HepG2 (cell line): ENCODE data around the gene PDE3A. TPM values are rescaled to one million over a fixed set of nuclear protein-coding genes. Genes with fewer than 3 reads are reported as not detected.

Source experiments
- AGO1 ChIP-seq: fragments of 200-400 bp; formaldehyde crosslinking; IDR thresholded peaks from 2 replicates; pipeline ENCODE4 v1.6.1; 2017; ENCODE audit warnings: mild to moderate bottlenecking, low read depth, low read length, moderate library complexity; ENCODE audit not compliant: poor library complexity, severe bottlenecking
- GATAD2A ChIP-seq: IDR thresholded peaks from 2 replicates; pipeline ENCODE4 v1.6.1; 2016
- HNF4G ChIP-seq, 2 experiments: sonication (generic) in 1 of 2; formaldehyde crosslinking in 1 of 2; IDR thresholded peaks; 2 replicates each; pipeline versions ENCODE4 v1.4.0 to v1.6.1; 2011 to 2020; ENCODE audit warnings: borderline replicate concordance in 2 of 2, low read depth in 2 of 2, mild to moderate bottlenecking in 2 of 2, low read length in 1 of 2, missing genetic modification reagents in 1 of 2, moderate library complexity in 1 of 2
- KAT2B ChIP-seq: fragments of 150-350 bp; IDR thresholded peaks from 2 replicates; pipeline ENCODE4 v1.6.1; 2014; ENCODE audit warnings: low read depth, low read length, borderline replicate concordance
- KLF9 ChIP-seq: IDR thresholded peaks from 2 replicates; pipeline ENCODE4 v1.6.1; 2016; ENCODE audit warnings: low read depth
- MBNL3 ChIP-seq: fragments of 250-450 bp; sonication (Bioruptor Pico); conservative IDR thresholded peaks from 2 replicates; pipeline ENCODE4 v1.8.0; 2022; ENCODE audit warnings: mild to moderate bottlenecking, inconsistent platforms
- MTA3 ChIP-seq: sonication (generic); formaldehyde crosslinking; IDR thresholded peaks from 2 replicates; pipeline ENCODE4 v1.4.0; 2020; ENCODE audit warnings: missing genetic modification reagents
- MXD4 ChIP-seq: IDR thresholded peaks from 2 replicates; pipeline ENCODE4 v1.6.1; 2016; ENCODE audit warnings: mild to moderate bottlenecking, missing biosample characterization, missing genetic modification reagents
- NFYC ChIP-seq: IDR thresholded peaks from 2 replicates; pipeline ENCODE4 v1.6.1; 2016; ENCODE audit warnings: missing genetic modification reagents, missing compliant biosample characterization
- REL ChIP-seq: sonication (generic); formaldehyde crosslinking; conservative IDR thresholded peaks from 2 replicates; pipeline ENCODE4 v1.8.0; 2022; ENCODE audit warnings: mild to moderate bottlenecking, missing genetic modification reagents, moderate library complexity
- ZKSCAN1 ChIP-seq: fragments of 150-350 bp; IDR thresholded peaks from 2 replicates; pipeline ENCODE4 v1.6.1; 2014; ENCODE audit warnings: low read length
- ZNF10 ChIP-seq: sonication (generic); formaldehyde crosslinking; IDR thresholded peaks from 2 replicates; pipeline ENCODE4 v1.4.0; 2020; ENCODE audit warnings: mild to moderate bottlenecking, low read depth, missing genetic modification reagents, borderline replicate concordance
- ZNF101 ChIP-seq: sonication (generic); formaldehyde crosslinking; IDR thresholded peaks from 2 replicates; pipeline ENCODE4 v1.4.0; 2020; ENCODE audit warnings: mild to moderate bottlenecking, low read depth, missing genetic modification reagents, borderline replicate concordance
- ZNF138 ChIP-seq: sonication (generic); formaldehyde crosslinking; IDR thresholded peaks from 2 replicates; pipeline ENCODE4 v1.5.0; 2020; ENCODE audit warnings: mild to moderate bottlenecking, low read depth, missing genetic modification reagents
- ZNF329 ChIP-seq: sonication (generic); formaldehyde crosslinking; IDR thresholded peaks from 2 replicates; pipeline ENCODE4 v1.9.0; 2021; ENCODE audit warnings: low read depth, mild to moderate bottlenecking, missing genetic modification reagents
- ZNF891 ChIP-seq: sonication (generic); formaldehyde crosslinking; IDR thresholded peaks from 2 replicates; pipeline ENCODE4 v1.5.0; 2020; ENCODE audit warnings: mild to moderate bottlenecking, missing genetic modification reagents
- polyA plus RNA-seq, 8 experiments: library from polyadenylated mRNA; depleted of rRNA in 3 of 8; stranded (reverse) in 7 of 8; unstranded in 1 of 8; fragments of >200 nt; fragmentation: Illumina TruSeq in 4 of 8; extraction: Trizol in 4 of 8; gene quantifications; 2 replicates each; pipeline versions ENCODE4 v1.2.1 to v1.2.3, GENCODE V29; 2011 to 2016; ENCODE audit warnings: low read depth in 4 of 8, missing spikeins in 1 of 8, mixed read lengths in 1 of 8; ENCODE audit not compliant: insufficient read depth in 1 of 8
- total RNA-seq, 5 experiments: library from RNA; depleted of rRNA; stranded (reverse); fragments of >200 nt; fragmentation: Illumina TruSeq; extraction: Trizol; gene quantifications; 2 replicates each; pipeline ENCODE4 v1.2.3, GENCODE V29; 2016; ENCODE audit warnings: low read depth in 1 of 5
- TF ChIP-seq, protein P1 (sequence below): IDR thresholded peaks from 2 replicates; pipeline ENCODE4 v1.6.1; 2018; ENCODE audit warnings: missing genetic modification reagents, mild to moderate bottlenecking, missing compliant biosample characterization
- TF ChIP-seq, protein P2 (sequence below): sonication (generic); formaldehyde crosslinking; IDR thresholded peaks from 2 replicates; pipeline ENCODE4 v1.4.0; 2020; ENCODE audit warnings: missing genetic modification reagents
- TF ChIP-seq, protein P3 (sequence below): sonication (generic); formaldehyde crosslinking; IDR thresholded peaks from 2 replicates; pipeline ENCODE4 v1.4.0; 2020; ENCODE audit warnings: low read depth, missing genetic modification reagents
- TF ChIP-seq, protein P4 (sequence below): sonication (generic); formaldehyde crosslinking; IDR thresholded peaks from 2 replicates; pipeline ENCODE4 v1.8.1; 2023; ENCODE audit warnings: mild to moderate bottlenecking, moderate library complexity, missing genetic modification reagents
- TF ChIP-seq, protein P5 (sequence below): sonication (generic); formaldehyde crosslinking; IDR thresholded peaks from 2 replicates; pipeline ENCODE4 v1.8.0; 2022; ENCODE audit warnings: missing genetic modification reagents, mild to moderate bottlenecking, borderline replicate concordance

PDE3A gene
- total and polyA plus RNA-seq, 2 of the 13 experiments (the other 11 are each of a cell fraction or from before 2014, with no cell fraction given), result 0.77 to 1.5 TPM

DNA sequence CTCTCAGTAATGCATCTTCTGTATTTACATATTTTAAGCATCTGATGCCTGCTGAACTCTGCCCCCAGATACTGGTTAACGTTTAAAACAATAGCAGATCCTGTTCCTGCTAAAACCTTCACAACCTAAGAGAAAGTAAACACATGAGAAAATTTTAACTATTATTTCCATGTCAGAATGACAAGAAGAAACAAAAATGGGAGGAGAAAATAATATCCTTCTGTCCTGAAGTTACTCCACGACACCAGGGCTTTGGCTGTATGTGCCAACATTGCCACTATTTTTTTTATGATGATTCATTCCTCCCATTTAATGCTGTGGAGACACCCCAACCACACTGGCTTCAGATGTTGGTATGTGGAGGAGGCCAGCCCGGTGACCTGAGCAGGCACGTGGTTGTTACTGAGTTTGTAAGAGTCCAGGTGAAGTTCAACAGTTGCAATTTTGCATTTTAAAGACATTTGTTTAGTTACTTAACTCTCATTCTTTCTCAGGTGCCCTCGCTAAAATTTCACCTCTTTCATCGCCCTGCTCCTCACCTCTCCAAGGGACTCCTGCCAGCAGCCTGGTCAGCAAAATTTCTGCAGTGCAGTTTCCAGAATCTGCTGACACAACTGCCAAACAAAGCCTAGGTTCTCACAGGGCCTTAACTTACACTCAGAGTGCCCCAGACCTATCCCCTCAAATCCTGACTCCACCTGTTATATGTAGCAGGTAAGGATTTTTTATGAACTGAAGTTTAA, 261.2 kb downstream of the PDE3A start (continued):
- no peak for TF ChIP-seq ZNF138 (CRISPR knock-in tag)
- no peak; the same call in 1 of the 2 replicates for TF ChIP-seq HNF4G (IDR thresholded peaks at IDR 0.05; ENCODE audit: borderline replicate concordance, low read depth, low read length)
- no peak for TF ChIP-seq HNF4G (CRISPR knock-in tag; IDR thresholded peaks at IDR 0.05; ENCODE audit: borderline replicate concordance, low read depth)
- peak; percentile 36; the same call in 1 of the 2 replicates for TF ChIP-seq MXD4 (CRISPR knock-in tag)
- TF ChIP-seq, protein P1, sequence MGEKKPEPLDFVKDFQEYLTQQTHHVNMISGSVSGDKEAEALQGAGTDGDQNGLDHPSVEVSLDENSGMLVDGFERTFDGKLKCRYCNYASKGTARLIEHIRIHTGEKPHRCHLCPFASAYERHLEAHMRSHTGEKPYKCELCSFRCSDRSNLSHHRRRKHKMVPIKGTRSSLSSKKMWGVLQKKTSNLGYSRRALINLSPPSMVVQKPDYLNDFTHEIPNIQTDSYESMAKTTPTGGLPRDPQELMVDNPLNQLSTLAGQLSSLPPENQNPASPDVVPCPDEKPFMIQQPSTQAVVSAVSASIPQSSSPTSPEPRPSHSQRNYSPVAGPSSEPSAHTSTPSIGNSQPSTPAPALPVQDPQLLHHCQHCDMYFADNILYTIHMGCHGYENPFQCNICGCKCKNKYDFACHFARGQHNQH (CRISPR knock-in tag), result 0 out of 2 replicates have a peak, but pooled peaks have one; percentile 40
- no peak for TF ChIP-seq REL (CRISPR knock-in tag)
- TF ChIP-seq KAT2B, result no peak
- no peak for TF ChIP-seq NFYC
- TF ChIP-seq ZNF329 (CRISPR knock-in tag), result no peak
- TF ChIP-seq, protein P2, sequence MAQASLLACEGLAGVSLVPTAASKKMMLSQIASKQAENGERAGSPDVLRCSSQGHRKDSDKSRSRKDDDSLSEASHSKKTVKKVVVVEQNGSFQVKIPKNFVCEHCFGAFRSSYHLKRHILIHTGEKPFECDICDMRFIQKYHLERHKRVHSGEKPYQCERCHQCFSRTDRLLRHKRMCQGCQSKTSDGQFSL, result no peak
- TF ChIP-seq MBNL3, result no peak
- no peak for TF ChIP-seq ZKSCAN1
- TF ChIP-seq, protein P3, sequence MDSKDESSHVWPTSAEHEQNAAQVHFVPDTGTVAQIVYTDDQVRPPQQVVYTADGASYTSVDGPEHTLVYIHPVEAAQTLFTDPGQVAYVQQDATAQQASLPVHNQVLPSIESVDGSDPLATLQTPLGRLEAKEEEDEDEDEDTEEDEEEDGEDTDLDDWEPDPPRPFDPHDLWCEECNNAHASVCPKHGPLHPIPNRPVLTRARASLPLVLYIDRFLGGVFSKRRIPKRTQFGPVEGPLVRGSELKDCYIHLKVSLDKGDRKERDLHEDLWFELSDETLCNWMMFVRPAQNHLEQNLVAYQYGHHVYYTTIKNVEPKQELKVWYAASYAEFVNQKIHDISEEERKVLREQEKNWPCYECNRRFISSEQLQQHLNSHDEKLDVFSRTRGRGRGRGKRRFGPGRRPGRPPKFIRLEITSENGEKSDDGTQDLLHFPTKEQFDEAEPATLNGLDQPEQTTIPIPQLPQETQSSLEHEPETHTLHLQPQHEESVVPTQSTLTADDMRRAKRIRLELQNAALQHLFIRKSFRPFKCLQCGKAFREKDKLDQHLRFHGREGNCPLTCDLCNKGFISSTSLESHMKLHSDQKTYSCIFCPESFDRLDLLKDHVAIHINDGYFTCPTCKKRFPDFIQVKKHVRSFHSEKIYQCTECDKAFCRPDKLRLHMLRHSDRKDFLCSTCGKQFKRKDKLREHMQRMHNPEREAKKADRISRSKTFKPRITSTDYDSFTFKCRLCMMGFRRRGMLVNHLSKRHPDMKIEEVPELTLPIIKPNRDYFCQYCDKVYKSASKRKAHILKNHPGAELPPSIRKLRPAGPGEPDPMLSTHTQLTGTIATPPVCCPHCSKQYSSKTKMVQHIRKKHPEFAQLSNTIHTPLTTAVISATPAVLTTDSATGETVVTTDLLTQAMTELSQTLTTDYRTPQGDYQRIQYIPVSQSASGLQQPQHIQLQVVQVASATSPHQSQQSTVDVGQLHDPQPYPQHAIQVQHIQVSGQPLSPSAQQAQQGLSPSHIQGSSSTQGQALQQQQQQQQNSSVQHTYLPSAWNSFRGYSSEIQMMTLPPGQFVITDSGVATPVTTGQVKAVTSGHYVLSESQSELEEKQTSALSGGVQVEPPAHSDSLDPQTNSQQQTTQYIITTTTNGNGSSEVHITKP (CRISPR knock-in tag), result no peak
- no peak for TF ChIP-seq ZNF101 (CRISPR knock-in tag)
- no peak for TF ChIP-seq KLF9 (CRISPR knock-in tag)
- TF ChIP-seq AGO1, result no peak
- no peak for TF ChIP-seq ZNF891 (CRISPR knock-in tag)
- peak; percentile 68 for TF ChIP-seq GATAD2A (CRISPR knock-in tag)
- TF ChIP-seq ZNF10 (CRISPR knock-in tag), result no peak
- TF ChIP-seq, protein P4, sequence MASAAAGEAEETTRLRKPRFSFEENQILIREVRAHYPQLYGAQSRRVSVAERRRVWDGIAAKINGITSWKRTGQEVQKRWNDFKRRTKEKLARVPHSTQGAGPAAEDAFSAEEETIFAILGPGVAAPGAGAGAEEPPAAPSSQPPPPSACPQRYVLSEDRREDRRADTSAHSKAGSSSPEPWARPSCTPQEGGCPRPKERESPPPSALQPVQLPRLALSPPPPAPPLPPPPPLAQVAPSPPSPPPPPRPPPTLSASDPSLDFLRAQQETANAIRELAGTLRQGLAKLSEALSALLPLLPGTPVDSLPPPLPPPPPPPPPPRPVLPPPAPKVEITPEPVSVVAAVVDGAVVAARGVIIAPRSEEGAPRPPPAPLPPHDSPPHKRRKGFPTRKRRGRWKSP (CRISPR knock-in tag), result peak; percentile 59; the same call in 1 of the 2 replicates
- TF ChIP-seq MTA3 (CRISPR knock-in tag), result no peak
- TF ChIP-seq, protein P5, sequence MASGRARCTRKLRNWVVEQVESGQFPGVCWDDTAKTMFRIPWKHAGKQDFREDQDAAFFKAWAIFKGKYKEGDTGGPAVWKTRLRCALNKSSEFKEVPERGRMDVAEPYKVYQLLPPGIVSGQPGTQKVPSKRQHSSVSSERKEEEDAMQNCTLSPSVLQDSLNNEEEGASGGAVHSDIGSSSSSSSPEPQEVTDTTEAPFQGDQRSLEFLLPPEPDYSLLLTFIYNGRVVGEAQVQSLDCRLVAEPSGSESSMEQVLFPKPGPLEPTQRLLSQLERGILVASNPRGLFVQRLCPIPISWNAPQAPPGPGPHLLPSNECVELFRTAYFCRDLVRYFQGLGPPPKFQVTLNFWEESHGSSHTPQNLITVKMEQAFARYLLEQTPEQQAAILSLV (CRISPR knock-in tag), result no peak
